Aorta (tissue), 5 donors: ENCODE measurements around the gene USO1. TPM values are rescaled to one million over a fixed set of nuclear protein-coding genes. Genes with fewer than 3 reads are reported as not detected.

ENCODE experiments used
- ATAC-seq: fragments of 200-7000 bp; cut with Tn5 transposase; one replicate; pipeline ENCODE4 v1.9.1; 2022; ENCODE audit warnings: moderate library complexity; ENCODE audit not compliant: low FRiP score
- DNase-seq, 2 donors: peaks; one replicate each; pipeline ENCODE4 v3.0.0-alpha.2; 2020
- H3K27ac ChIP-seq, 2 donors: one replicate each; pipeline ENCODE4 v1.5.1; 2013; ENCODE audit warnings: low read length in 2 of 2, mild to moderate bottlenecking in 2 of 2, moderate library complexity in 2 of 2, control low read depth in 1 of 2, inconsistent platforms in 1 of 2, low read depth in 1 of 2
- H3K27me3 ChIP-seq, 2 donors: one replicate each; pipeline ENCODE4 v1.6.1; 2013; ENCODE audit warnings: control low read depth in 1 of 2, low read length in 1 of 2, mild to moderate bottlenecking in 1 of 2, moderate library complexity in 1 of 2; ENCODE audit not compliant: insufficient read depth in 2 of 2, control insufficient read depth in 1 of 2
- H3K36me3 ChIP-seq, 2 donors: one replicate each; pipeline ENCODE4 v1.6.1; 2013; ENCODE audit warnings: control low read depth in 1 of 2, low read length in 1 of 2, mild to moderate bottlenecking in 1 of 2; ENCODE audit not compliant: insufficient read depth in 2 of 2, control insufficient read depth in 1 of 2
- H3K4me1 ChIP-seq, 2 donors: one replicate each; pipeline ENCODE4 v1.6.1; 2013; ENCODE audit warnings: low read length in 2 of 2, control low read depth in 1 of 2, mild to moderate bottlenecking in 1 of 2, moderate library complexity in 1 of 2; ENCODE audit not compliant: insufficient read depth in 2 of 2, control insufficient read depth in 1 of 2
- H3K4me3 ChIP-seq, 2 donors: one replicate each; pipeline ENCODE4 v1.5.1; 2013; ENCODE audit warnings: low read length in 2 of 2, control low read depth in 1 of 2, mild to moderate bottlenecking in 1 of 2
- H3K9me3 ChIP-seq: one replicate; pipeline ENCODE4 v1.6.1; 2013; ENCODE audit warnings: mild to moderate bottlenecking, low read length; ENCODE audit not compliant: control insufficient read depth
- WGBS, 2 donors: extraction: QIAGEN DNeasy Blood & Tissue Kit; methylation state at CpG; one replicate each; pipeline ENCODE4 v1.1.7; 2013; 5-methylcytosine and 5-hydroxymethylcytosine counted together
- intact Hi-C, 2 donors: fragments of 100-400 bp; cut with DNase I; formaldehyde crosslinking; loops; one replicate each; pipeline versions ENCODE4 v1.14.2 to v1.15.0; 2022
- long read RNA-seq, 2 donors: library from polyadenylated mRNA; unstranded; transcript quantifications; one replicate each; pipeline ENCODE4 v2.0.0, GENCODE V29; 2020 to 2021
- polyA plus RNA-seq, 2 donors: library from polyadenylated mRNA; stranded (reverse); fragments of 200-250 nt; gene quantifications; one replicate each; pipeline ENCODE4 v1.2.3, GENCODE V29; 2013
- total RNA-seq, 2 donors: library from RNA; stranded (reverse); fragmentation: NEBNext Ultra II Directional; extraction: Animal tissue kit (Norgen Biotek cat#: 25700); gene quantifications; one replicate each; pipeline ENCODE4 v1.2.1, GENCODE V29; 2021
- donor health status: healthy with polysubstance abuse.
- donor health status: Bipolar disorder and iron deficiency.
- donor health status: DM: no; HTN: no; CAD: no.
- donor health status: DM: no; HTN: no; CAD: no.
- donor health status: DM: yes; HTN: yes; CAD: no.

Gene USO1, protein sequence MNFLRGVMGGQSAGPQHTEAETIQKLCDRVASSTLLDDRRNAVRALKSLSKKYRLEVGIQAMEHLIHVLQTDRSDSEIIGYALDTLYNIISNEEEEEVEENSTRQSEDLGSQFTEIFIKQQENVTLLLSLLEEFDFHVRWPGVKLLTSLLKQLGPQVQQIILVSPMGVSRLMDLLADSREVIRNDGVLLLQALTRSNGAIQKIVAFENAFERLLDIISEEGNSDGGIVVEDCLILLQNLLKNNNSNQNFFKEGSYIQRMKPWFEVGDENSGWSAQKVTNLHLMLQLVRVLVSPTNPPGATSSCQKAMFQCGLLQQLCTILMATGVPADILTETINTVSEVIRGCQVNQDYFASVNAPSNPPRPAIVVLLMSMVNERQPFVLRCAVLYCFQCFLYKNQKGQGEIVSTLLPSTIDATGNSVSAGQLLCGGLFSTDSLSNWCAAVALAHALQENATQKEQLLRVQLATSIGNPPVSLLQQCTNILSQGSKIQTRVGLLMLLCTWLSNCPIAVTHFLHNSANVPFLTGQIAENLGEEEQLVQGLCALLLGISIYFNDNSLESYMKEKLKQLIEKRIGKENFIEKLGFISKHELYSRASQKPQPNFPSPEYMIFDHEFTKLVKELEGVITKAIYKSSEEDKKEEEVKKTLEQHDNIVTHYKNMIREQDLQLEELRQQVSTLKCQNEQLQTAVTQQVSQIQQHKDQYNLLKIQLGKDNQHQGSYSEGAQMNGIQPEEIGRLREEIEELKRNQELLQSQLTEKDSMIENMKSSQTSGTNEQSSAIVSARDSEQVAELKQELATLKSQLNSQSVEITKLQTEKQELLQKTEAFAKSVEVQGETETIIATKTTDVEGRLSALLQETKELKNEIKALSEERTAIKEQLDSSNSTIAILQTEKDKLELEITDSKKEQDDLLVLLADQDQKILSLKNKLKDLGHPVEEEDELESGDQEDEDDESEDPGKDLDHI
- total RNA-seq (10 to 100 TPM; 77.2 to 86.6 TPM), polyA plus RNA-seq (10 to 100 TPM; 50.6 to 51.7 TPM)
- long read RNA-seq, donor 1, full-length matches to known transcripts: 1 of 253 reads
- long read RNA-seq, donor 1, partial matches to known transcripts: 222 of 253 reads
- long read RNA-seq, donor 1, other reads (novel, unspliced or antisense): 30 of 253 reads
- long read RNA-seq, donor 2, full-length matches to known transcripts: 35 of 58 reads
- long read RNA-seq, donor 2, partial matches to known transcripts: 14 of 58 reads
- long read RNA-seq, donor 2, other reads (novel, unspliced or antisense): 9 of 58 reads

DNA sequence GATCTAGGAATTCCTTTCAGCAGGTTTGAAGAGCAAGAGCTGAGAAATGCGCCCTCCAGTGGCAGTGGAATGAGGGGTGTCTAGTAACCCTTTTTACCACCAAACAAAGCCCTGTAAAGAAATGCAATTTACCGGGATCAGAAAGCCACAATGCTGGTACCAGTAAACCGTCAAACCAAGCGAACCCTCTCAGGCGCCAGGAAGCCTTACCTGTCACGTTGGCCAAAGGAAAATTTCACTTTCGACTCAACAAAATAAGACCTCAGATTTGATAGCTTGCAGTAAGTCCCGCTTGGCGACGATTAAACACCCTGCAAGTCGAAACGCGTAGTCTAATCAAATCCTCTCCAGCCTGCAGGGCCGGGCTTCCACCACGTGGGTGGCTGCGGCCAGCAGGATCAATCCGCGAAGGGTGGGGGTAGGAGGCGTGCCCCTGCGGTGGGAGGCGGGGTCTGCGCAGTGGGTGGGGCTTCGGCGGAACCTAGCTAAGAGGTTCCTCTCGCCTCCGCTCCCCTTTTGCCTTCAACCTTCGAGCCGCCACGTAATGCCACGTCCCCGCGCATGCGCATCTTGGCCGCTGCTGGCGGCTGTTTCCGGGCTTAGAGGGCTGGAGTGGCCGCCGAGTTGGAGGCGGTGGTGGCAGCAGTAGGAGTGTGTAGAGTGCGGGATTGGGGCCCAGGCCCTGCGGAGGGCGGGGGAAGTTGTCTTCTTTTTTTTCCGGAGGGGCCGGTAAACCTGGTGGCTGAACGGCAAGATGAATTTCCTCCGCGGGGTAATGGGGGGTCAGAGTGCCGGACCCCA lies at the start of gene USO1:
TSS of gene USO1 (plus strand) at position 512 of the 801 bp plus-strand sequence. CDS start at position 755, 243 bp downstream.
- WGBS, 2 donors: 0% methylated on average over 47 to 48 of the region's 48 CpGs
- Histone ChIP-seq H3K27me3 (no peaks in the 10 kb centered on the region), H3K36me3 (no peaks in the 10 kb centered on the region), H3K4me3 (peak within 1 kb of the TSS; percentile 75 to 83), H3K27ac (peak within 1 kb of the TSS; percentile 78 to 87), H3K9me3 (no peaks in the 10 kb centered on the region), H3K4me1 (peaks cover 0 to 6% of the 10 kb centered on the region in 2 donors)
- ATAC-seq (peak; percentile 99), DNase-seq (peak; percentile 99 to 100)
- intact Hi-C loops: loop anchor here in 1 of 2 donors (1.0 to 10.0 kb wide), 2 partner anchors 51 to 71 kb away; partner anchors contain the start of gene G3BP2

DNA sequence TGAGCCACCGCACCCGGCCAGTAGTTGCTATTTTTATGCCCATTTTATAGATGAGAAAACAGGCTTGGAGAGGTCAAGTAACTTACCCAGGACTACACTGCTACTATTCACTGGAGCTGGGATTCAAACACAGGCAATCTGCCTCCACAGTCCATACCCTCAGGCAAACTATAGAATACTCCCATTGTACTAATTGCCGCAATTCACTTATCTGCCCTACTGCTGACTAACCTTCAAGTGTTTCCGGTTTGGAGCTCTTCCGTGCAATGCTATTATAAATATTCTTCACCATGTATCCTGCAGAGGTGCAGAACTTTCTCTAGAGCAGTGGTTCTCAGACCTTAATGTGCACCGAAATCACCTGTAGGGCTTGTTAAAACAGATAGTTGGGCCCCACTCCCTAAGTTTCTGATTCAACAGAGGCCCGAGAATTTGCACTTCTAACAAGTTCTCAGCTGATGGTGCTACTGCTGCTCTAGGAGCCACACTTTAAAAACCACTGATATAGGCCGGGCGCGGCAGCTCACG lies 49.3 kb upstream of the USO1 start:
- H3K9me3 ChIP-seq: no peaks in the 10 kb centered on the region
- ATAC-seq: no peak
- no peak overlapping the region for H3K4me3 ChIP-seq
- no peaks in the 10 kb centered on the region for H3K27me3 ChIP-seq
- intact Hi-C loops: no loop called here
- no peak for DNase-seq
- H3K4me1 ChIP-seq: peaks cover 0 to 3% of the 10 kb centered on the region in 2 donors
- 94% methylated on average over 11 of the region's 11 CpGs for WGBS, 2 donors
- no peak overlapping the region for H3K27ac ChIP-seq
- H3K36me3 ChIP-seq: no peaks in the 10 kb centered on the region

DNA sequence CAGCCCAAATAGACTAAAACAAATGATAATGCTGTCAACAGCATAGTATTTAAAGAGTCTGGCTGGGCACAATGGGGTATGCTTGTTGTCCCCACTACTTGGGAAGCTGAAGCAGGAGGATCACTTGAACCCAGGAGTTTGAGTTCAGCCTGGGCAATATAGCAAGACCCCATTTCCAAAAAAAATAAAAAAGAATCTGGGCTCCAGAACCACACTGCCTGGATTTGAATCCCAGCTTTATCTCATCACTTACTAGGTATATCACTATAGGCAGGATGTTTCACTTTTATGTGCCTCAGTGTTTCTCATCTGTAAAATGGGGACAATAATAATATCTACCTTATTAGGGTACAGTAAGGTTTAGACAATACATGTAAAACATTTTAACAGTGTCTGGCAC lies 45.9 kb upstream of the USO1 start:
- H3K27ac ChIP-seq: no peak overlapping the region
- H3K36me3 ChIP-seq: no peaks in the 10 kb centered on the region
- DNase-seq (no peak), ATAC-seq (no peak)
- intact Hi-C loops: no loop called here
- H3K4me3 ChIP-seq: no peak overlapping the region
- H3K4me1 ChIP-seq: no peaks in the 10 kb centered on the region
- no peaks in the 10 kb centered on the region for H3K9me3 ChIP-seq
- no peaks in the 10 kb centered on the region for H3K27me3 ChIP-seq

DNA sequence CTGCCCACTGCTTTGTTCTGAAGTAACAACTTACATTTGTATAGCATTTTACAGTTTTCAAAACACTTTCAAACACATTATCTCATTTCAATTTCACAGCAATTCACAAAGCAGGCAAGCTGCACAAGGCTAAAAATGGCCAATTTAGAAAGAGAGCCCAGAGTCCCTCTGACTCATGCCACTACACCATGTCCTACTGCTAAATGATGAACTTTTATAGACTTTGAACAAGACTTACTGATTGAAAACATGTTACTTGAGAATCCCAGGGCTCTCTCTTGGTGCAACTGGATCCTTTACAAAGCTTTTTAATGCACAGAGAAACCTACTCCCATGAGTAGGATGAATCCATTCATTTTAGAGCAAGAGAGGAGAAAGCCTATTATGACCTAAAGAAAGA lies 45.4 kb upstream of the USO1 start:
- no peak overlapping the region for H3K4me3 ChIP-seq
- H3K4me1 ChIP-seq: no peaks in the 10 kb centered on the region
- DNase-seq (no peak), ATAC-seq (no peak)
- no peak overlapping the region for H3K27ac ChIP-seq
- H3K9me3 ChIP-seq: no peaks in the 10 kb centered on the region
- no peaks in the 10 kb centered on the region for H3K36me3 ChIP-seq
- intact Hi-C loops: no loop called here
- H3K27me3 ChIP-seq: no peaks in the 10 kb centered on the region

DNA sequence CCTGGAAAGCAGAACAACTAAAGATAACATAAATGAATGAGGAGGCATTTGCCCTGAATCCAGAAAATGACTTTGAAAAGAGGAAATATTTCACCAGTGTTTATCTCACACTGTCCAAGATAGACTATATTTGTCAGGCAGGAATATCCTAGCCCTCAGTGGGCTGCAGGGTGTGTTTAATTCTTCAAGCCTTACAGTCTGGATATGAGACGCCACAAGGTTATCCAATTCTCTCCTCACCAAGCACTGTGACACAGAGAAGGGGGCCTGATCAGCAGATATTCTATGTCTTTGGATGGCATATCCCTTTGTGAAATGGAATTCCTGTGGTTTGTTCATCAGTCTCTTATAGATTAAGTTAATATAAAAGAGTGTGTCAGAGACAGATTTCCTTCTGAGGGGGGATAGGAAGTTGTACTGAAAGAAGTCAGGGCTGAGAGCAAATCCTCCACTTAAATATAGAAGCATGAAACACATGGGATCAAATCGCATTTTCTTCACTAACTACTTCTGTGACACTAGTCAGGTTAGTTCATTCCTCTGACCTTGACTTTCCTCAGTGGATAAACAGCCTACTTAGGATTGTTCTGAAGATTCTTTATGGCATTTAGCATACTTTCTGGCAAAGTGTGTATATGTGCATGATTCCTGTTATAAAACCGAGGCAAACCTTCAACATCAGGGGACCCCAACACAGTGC lies 44.4 kb upstream of the USO1 start:
- intact Hi-C loops: no loop called here
- DNase-seq (no peak), ATAC-seq (no peak)
- Histone ChIP-seq H3K4me3 (no peak overlapping the region), H3K27me3 (no peaks in the 10 kb centered on the region), H3K9me3 (no peaks in the 10 kb centered on the region), H3K4me1 (no peaks in the 10 kb centered on the region), H3K36me3 (no peaks in the 10 kb centered on the region), H3K27ac (no peak overlapping the region)
- 83 to 88% methylated on average over 3 of the region's 3 CpGs for WGBS, 2 donors

DNA sequence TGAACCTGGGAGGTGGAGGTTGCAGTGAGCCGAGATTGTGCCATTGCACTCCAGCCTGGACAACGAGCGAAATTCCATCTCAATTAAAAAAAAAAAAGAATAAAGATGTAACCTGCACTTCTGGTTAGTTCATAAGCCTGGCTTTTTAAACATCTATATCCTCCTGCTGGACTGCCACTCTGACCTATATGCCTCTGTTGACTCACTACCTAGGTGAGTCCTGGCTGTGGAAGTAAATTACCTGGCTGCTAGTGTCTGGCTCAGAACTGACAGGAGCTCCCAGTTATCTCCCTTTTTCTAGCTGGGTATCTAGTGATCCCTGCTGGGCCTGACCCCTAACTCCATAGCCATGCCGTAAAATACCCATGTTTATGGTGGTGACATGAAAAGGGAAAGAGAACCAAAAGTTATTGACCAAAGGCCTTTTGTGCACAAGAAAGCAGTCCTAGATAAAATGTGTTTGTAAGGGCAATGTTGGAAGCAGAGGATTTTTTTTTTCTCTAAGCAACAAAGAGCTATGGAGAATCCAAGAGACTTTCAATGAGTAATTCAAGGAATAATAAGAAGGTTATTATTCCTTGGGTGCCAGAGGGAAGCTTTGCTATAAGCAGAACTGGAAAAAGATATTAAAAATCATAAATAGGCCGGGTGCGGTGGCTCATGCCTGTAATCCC lies 40.8 kb upstream of the USO1 start:
- Histone ChIP-seq H3K27me3 (no peaks in the 10 kb centered on the region), H3K36me3 (no peaks in the 10 kb centered on the region), H3K4me3 (no peak overlapping the region), H3K4me1 (no peaks in the 10 kb centered on the region), H3K9me3 (no peaks in the 10 kb centered on the region), H3K27ac (no peak overlapping the region)
- DNase-seq: no peak
- WGBS, 2 donors: 96% methylated on average over 6 of the region's 6 CpGs
- no peak for ATAC-seq
- intact Hi-C loops: no loop called here

DNA sequence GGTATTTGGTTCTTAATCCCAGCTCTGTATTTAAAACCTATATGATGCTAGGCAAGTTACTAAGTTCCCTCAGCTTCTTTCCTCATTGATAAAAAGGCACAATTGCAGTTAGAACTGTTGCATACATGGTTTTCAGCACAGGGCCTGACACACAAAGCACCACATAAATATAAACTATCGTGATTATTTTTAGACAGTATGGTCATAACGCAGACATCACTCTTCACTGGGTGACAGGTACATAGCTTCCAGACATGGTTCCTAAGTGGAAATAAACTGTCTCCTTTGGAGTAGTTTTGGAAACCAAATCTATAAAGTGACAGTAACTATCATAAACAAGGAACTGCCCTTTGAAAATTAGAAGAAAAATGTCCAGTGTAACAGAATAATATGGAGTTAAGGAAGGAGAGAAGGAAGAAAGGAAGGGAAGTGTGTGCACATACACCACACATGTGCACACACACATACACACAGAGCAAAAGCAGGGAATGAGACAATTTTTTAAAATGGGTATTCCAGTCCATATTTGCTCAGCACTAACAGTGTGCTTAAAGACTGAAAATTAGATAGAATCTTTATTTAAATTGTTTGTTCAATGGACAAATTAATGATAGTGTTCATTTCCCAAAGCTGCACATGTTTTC lies 38.7 kb upstream of the USO1 start:
- H3K4me1 ChIP-seq: no peaks in the 10 kb centered on the region
- H3K36me3 ChIP-seq: no peaks in the 10 kb centered on the region
- H3K9me3 ChIP-seq: no peaks in the 10 kb centered on the region
- no peaks in the 10 kb centered on the region for H3K27me3 ChIP-seq
- no peak for DNase-seq
- ATAC-seq: no peak
- intact Hi-C loops: no loop called here
- H3K4me3 ChIP-seq: no peak overlapping the region
- 29 to 42% methylated on average over 2 of the region's 2 CpGs for WGBS, 2 donors
- no peak overlapping the region for H3K27ac ChIP-seq
